ENCODE data around the gene SREBF2. TPM values are rescaled to one million over a fixed set of nuclear protein-coding genes. Genes with fewer than 3 reads are reported as not detected.

Gene SREBF2
- total and polyA plus RNA-seq, 2 donors from 2014 or later = 49.2 to 71.4 TPM

DNA sequence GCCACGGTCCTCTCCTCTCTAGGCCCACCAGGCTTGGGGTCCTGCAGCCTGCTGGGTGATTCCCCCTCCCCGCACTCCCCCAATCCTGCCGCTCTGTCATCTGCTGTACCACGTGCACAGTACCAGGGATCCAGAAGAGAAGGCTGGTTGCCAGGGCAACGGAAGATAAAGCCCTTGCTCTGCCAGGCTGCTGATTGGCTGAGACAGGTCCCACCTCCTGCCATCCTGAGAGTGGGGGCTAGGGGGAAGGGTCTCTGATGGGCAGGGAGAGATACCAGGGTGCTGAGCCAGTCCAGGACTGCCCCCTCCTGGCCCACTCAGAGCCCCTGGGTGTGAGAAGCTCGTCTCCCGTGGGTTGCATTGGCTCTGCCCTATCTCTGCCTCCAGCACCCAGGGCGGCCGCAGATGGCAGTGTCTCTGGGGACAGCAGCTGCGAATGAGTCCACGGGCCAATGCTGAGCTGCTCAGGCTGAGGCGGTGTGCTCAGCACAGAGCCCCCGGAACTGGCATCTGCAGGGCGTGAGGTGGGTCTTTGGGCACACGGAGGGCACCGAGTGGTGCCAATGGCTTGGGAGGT, 119.1 kb downstream of the SREBF2 start, which contains the start of gene SMIM45:
TSS of gene SMIM45 (plus strand) at position 253 of the 577 bp plus-strand sequence.
- intact Hi-C loops (cut with DNase I) = no loop called here
- Histone ChIP-seq H3K27me3 (ENCODE audit: control insufficient read depth, insufficient read depth, low read length) (no peaks in the 10 kb centered on the region), H3K27ac (ENCODE audit: low read depth in 2 of 2, low read length in 2 of 2) (no peak within 1 kb of the TSS), H3K4me3 (ENCODE audit: low read length in 3 of 3) (no peak within 1 kb of the TSS), H3K36me3 (ENCODE audit: control insufficient read depth in 2 of 3, insufficient read depth in 3 of 3, low read length in 3 of 3) (no peaks in the 10 kb centered on the region), H3K4me1 (ENCODE audit: control insufficient read depth in 2 of 3, insufficient read depth in 2 of 3, low read depth in 1 of 3, low read length in 3 of 3) (no peaks in the 10 kb centered on the region), H3K9ac (ENCODE audit: low read length in 3 of 3) (no peak within 1 kb of the TSS), H3K9me3 (ENCODE audit: control insufficient read depth in 2 of 3, insufficient read depth in 1 of 3, low read length in 3 of 3) (no peaks in the 10 kb centered on the region)
- FAIRE-seq (no peak), DNase-seq (peak in 2 of 5 donors; percentile 45 to 84)
- TF ChIP-seq, protein P1, sequence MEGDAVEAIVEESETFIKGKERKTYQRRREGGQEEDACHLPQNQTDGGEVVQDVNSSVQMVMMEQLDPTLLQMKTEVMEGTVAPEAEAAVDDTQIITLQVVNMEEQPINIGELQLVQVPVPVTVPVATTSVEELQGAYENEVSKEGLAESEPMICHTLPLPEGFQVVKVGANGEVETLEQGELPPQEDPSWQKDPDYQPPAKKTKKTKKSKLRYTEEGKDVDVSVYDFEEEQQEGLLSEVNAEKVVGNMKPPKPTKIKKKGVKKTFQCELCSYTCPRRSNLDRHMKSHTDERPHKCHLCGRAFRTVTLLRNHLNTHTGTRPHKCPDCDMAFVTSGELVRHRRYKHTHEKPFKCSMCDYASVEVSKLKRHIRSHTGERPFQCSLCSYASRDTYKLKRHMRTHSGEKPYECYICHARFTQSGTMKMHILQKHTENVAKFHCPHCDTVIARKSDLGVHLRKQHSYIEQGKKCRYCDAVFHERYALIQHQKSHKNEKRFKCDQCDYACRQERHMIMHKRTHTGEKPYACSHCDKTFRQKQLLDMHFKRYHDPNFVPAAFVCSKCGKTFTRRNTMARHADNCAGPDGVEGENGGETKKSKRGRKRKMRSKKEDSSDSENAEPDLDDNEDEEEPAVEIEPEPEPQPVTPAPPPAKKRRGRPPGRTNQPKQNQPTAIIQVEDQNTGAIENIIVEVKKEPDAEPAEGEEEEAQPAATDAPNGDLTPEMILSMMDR (IDR thresholded peaks at IDR 0.05; ENCODE audit: borderline replicate concordance, extremely low read depth, insufficient read depth) = no peak

DNA sequence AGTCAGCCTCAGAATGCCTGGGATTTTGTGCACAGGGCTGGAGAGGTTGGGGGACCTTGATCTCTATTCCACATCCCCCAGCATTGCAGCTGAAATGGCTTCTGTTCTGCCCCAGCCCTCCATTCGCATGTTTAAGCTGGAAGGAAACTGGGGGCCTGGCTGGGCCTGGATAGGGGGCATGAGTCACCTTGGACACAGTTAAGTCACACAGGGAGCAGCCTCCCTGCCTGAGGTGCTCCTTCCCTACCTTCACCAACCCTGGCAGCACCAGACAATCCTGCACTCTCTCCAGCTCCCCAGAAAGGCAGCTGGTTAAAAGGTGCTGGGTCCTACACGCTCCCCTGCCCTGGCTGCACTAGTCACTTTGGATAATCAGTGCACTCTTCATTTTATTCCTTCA, 119.8 kb downstream of the SREBF2 start:
- H3K27me3 ChIP-seq (ENCODE audit: control insufficient read depth, insufficient read depth, low read length) = no peaks in the 10 kb centered on the region
- FAIRE-seq = no peak
- TF ChIP-seq, protein P1 (IDR thresholded peaks at IDR 0.05; ENCODE audit: borderline replicate concordance, extremely low read depth, insufficient read depth) = no peak

More for the DNA sequence above, 119.8 kb downstream of the SREBF2 start:
- no peak overlapping the region for H3K9ac ChIP-seq (ENCODE audit: low read length in 3 of 3)
- DNase-seq = no peak
- H3K27ac ChIP-seq (ENCODE audit: low read depth in 2 of 2, low read length in 2 of 2) = no peak overlapping the region
- no peaks in the 10 kb centered on the region for H3K4me1 ChIP-seq (ENCODE audit: control insufficient read depth in 2 of 3, insufficient read depth in 2 of 3, low read depth in 1 of 3, low read length in 3 of 3)
- no peaks in the 10 kb centered on the region for H3K36me3 ChIP-seq (ENCODE audit: control insufficient read depth in 2 of 3, insufficient read depth in 3 of 3, low read length in 3 of 3)
- H3K9me3 ChIP-seq (ENCODE audit: control insufficient read depth in 2 of 3, insufficient read depth in 1 of 3, low read length in 3 of 3) = no peaks in the 10 kb centered on the region
- H3K4me3 ChIP-seq (ENCODE audit: low read length in 3 of 3) = no peak overlapping the region
- intact Hi-C loops (cut with DNase I) = no loop called here

Small RNAs within 50 kb of the gene (microRNA-seq; reads per million reads assigned to microRNA genes)
- gene MIR33A = 130 reads per million, percentile 56 among the genes with 10 or more reads in this experiment

Other genes with a start within 250 kb of the SREBF2 start
- gene PMM1, start 243.3 kb upstream of the SREBF2 start, total RNA-seq = 36.4 TPM
- 127 TPM for gene PMM1, start 243.3 kb upstream of the SREBF2 start, polyA plus RNA-seq (ENCODE audit: insufficient read depth, low read depth, low replicate concordance)
- gene DESI1, start 212.1 kb upstream of the SREBF2 start, total RNA-seq = 29.1 TPM
- 28.6 TPM for gene DESI1, start 212.1 kb upstream of the SREBF2 start, polyA plus RNA-seq (ENCODE audit: insufficient read depth, low read depth, low replicate concordance)
- gene XRCC6, start 211.8 kb upstream of the SREBF2 start, total RNA-seq = 183 TPM
- 168 TPM for gene XRCC6, start 211.8 kb upstream of the SREBF2 start, polyA plus RNA-seq (ENCODE audit: insufficient read depth, low read depth, low replicate concordance)
- 132 TPM for gene SNU13, start 144.2 kb upstream of the SREBF2 start, total RNA-seq
- 217 TPM for gene SNU13, start 144.2 kb upstream of the SREBF2 start, polyA plus RNA-seq (ENCODE audit: insufficient read depth, low read depth, low replicate concordance)
- gene MEI1, start 133.6 kb upstream of the SREBF2 start, total RNA-seq = 14.6 TPM
- 2.4 TPM for gene MEI1, start 133.6 kb upstream of the SREBF2 start, polyA plus RNA-seq (ENCODE audit: insufficient read depth, low read depth, low replicate concordance)
- 12.2 TPM for gene CCDC134, start 32.4 kb upstream of the SREBF2 start, total RNA-seq
- gene CCDC134, start 32.4 kb upstream of the SREBF2 start, polyA plus RNA-seq (ENCODE audit: insufficient read depth, low read depth, low replicate concordance) = 5.0 TPM
- 0.35 TPM for gene SHISA8, start 82.0 kb downstream of the SREBF2 start, total RNA-seq
- 0.47 TPM for gene SHISA8, start 82.0 kb downstream of the SREBF2 start, polyA plus RNA-seq (ENCODE audit: insufficient read depth, low read depth, low replicate concordance)
- gene TNFRSF13C, start 93.7 kb downstream of the SREBF2 start, total RNA-seq = 2.9 TPM
- gene TNFRSF13C, start 93.7 kb downstream of the SREBF2 start, polyA plus RNA-seq (ENCODE audit: insufficient read depth, low read depth, low replicate concordance) = not detected
- 2.8 TPM for gene CENPM, start 114.0 kb downstream of the SREBF2 start, total RNA-seq
- gene CENPM, start 114.0 kb downstream of the SREBF2 start, polyA plus RNA-seq (ENCODE audit: insufficient read depth, low read depth, low replicate concordance) = 2.8 TPM
- 0.22 TPM for gene SEPTIN3, start 136.3 kb downstream of the SREBF2 start, total RNA-seq
- gene SEPTIN3, start 136.3 kb downstream of the SREBF2 start, polyA plus RNA-seq (ENCODE audit: insufficient read depth, low read depth, low replicate concordance) = 0.49 TPM
- gene WBP2NL, start 165.7 kb downstream of the SREBF2 start, total RNA-seq = 2.5 TPM
- 0.84 TPM for gene WBP2NL, start 165.7 kb downstream of the SREBF2 start, polyA plus RNA-seq (ENCODE audit: insufficient read depth, low read depth, low replicate concordance)
- gene NAGA, start 237.7 kb downstream of the SREBF2 start, total RNA-seq = 29.8 TPM
- 27.0 TPM for gene NAGA, start 237.7 kb downstream of the SREBF2 start, polyA plus RNA-seq (ENCODE audit: insufficient read depth, low read depth, low replicate concordance)
- gene PHETA2, start 241.1 kb downstream of the SREBF2 start, total RNA-seq = 10.4 TPM
- gene PHETA2, start 241.1 kb downstream of the SREBF2 start, polyA plus RNA-seq (ENCODE audit: insufficient read depth, low read depth, low replicate concordance) = 6.3 TPM
- 113 TPM for gene SMDT1, start 246.6 kb downstream of the SREBF2 start, total RNA-seq
- 264 TPM for gene SMDT1, start 246.6 kb downstream of the SREBF2 start, polyA plus RNA-seq (ENCODE audit: insufficient read depth, low read depth, low replicate concordance)

All from kidney (tissue), 14 donors.